Measurements from ENCODE around the gene ARID1B. TPM values are rescaled to one million over a fixed set of nuclear protein-coding genes. Genes with fewer than 3 reads are reported as not detected.

The ARID1B gene
- total RNA-seq, 1 experiment from 2014 or later: 35.6 TPM

DNA sequence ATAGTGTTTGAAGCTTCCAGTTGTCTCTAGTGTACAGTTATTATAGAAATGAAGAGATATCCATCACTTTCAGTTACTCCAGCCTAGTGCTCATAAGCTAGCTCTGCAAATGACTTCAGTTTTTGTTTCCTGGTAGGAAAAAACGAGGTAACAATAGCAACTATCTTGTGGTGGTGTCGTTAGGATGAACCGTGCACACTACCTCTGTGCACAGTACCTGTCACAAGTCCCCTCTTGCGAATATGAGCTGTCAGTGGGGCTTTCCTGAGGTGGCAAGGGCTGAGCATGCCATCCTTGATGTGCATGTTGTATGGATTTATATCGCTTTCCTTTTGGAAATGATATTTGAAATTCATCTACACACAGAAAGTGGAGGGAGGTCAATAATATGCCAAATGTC lies 151.8 kb downstream of the ARID1B start:
- H3K9ac ChIP-seq (ENCODE audit: low read length): no peak overlapping the region
- H3K9me2 ChIP-seq (ENCODE audit: insufficient read depth): no peaks in the 10 kb centered on the region
- BruUV-seq (replicated peaks): no TSS peak
- H3K4me3 ChIP-seq (replicated peaks in 1 of 2; ENCODE audit: low read depth in 1 of 2, low read length in 2 of 2): no peak overlapping the region
- POLR2A ChIA-PET: no interaction called here
- CTCF ChIA-PET: no interaction called here
- H3K36me3 ChIP-seq (ENCODE audit: control insufficient read depth in 1 of 2, insufficient read depth in 2 of 2, low read length in 2 of 2): no peaks in the 10 kb centered on the region
- intact Hi-C loops (cut with micrococcal nuclease): no loop called here
- ATAC-seq (no peak), DNase-seq (ENCODE audit: low read depth, low spot score) (no peak)
- no peaks in the 10 kb centered on the region for H3K27me3 ChIP-seq (ENCODE audit: insufficient read depth, low read length)
- TF ChIP-seq REST (IDR thresholded peaks at IDR 0.05; ENCODE audit: low read depth) (no peak), ZFX (IDR thresholded peaks at IDR 0.05) (no peak), EGR1 (IDR thresholded peaks at IDR 0.05; ENCODE audit: low read depth) (no peak), MAX (IDR thresholded peaks at IDR 0.05) (no peak), EZH2 (IDR thresholded peaks at IDR 0.05) (no peak), POLR2A (IDR thresholded peaks at IDR 0.05; ENCODE audit: borderline replicate concordance, extremely low read depth, insufficient read depth, insufficient read length) (no peak), CBX3 (IDR thresholded peaks at IDR 0.05; ENCODE audit: low read depth) (no peak), ZBTB33 (IDR thresholded peaks at IDR 0.05; ENCODE audit: extremely low read depth, insufficient replicate concordance, low read length) (no peak)
- RAD21 ChIA-PET (ENCODE audit: low non-redundant PET in 1 of 2, low total read pairs in 2 of 2, uncharacterized antibody in 2 of 2, unreplicated experiment in 2 of 2): no interaction called here
- H4K20me1 ChIP-seq (ENCODE audit: insufficient read depth): no peaks in the 10 kb centered on the region
- H3K27ac ChIP-seq (ENCODE audit: low read depth, low read length): no peak overlapping the region
- H3K9me3 ChIP-seq (ENCODE audit: control insufficient read depth in 1 of 2, insufficient read depth in 1 of 2, low read depth in 1 of 2, low read length in 2 of 2): no peaks in the 10 kb centered on the region
- no peak overlapping the region for H3K4me2 ChIP-seq (ENCODE audit: low read length)
- no peak overlapping the region for H2AFZ ChIP-seq (ENCODE audit: low read depth, low read length, poor library complexity, severe bottlenecking)
- peaks cover 11 to 22% of the 10 kb centered on the region in 2 experiments; a peak in 3 of 4 replicates for H3K4me1 ChIP-seq (ENCODE audit: control insufficient read depth in 1 of 2, insufficient read depth in 2 of 2, low read length in 2 of 2)
- peaks cover 2% of the 10 kb centered on the region; the same call in 1 of the 2 replicates for H3K79me2 ChIP-seq (ENCODE audit: insufficient read depth, low read length)
